Lung (tissue), 13 donors: ENCODE results near the gene PTAFR. TPM values are rescaled to one million over a fixed set of nuclear protein-coding genes. Genes with fewer than 3 reads are reported as not detected.

Experiments
- ATAC-seq: fragments of 200-7000 bp; cut with Tn5 transposase; one replicate; pipeline ENCODE4 v1.9.1; 2020; ENCODE audit warnings: moderate number of reproducible peaks; ENCODE audit not compliant: insufficient read depth, low FRiP score
- DNase-seq, 3 donors: peaks; one replicate each; pipeline ENCODE4 v3.0.0-alpha.2; 2013 to 2017
- H3K27ac ChIP-seq, 2 donors: one replicate each; pipeline ENCODE4 v1.5.1; 2013; ENCODE audit warnings: mild to moderate bottlenecking in 2 of 2, moderate library complexity in 2 of 2, control low read depth in 1 of 2, inconsistent platforms in 1 of 2, low read depth in 1 of 2, low read length in 1 of 2
- H3K27me3 ChIP-seq, 3 donors: one replicate each; pipeline ENCODE4 v1.5.1; 2013; ENCODE audit warnings: low read length in 2 of 3; ENCODE audit not compliant: control insufficient read depth in 3 of 3, insufficient read depth in 3 of 3
- H3K36me3 ChIP-seq, 4 donors: one replicate each; pipeline ENCODE4 v1.5.1; 2013; ENCODE audit warnings: low read length in 4 of 4, mild to moderate bottlenecking in 1 of 4, moderate library complexity in 1 of 4; ENCODE audit not compliant: control insufficient read depth in 4 of 4, insufficient read depth in 4 of 4
- H3K4me1 ChIP-seq, 5 donors: one replicate each; pipeline ENCODE4 v1.5.1; 2013; ENCODE audit warnings: low read length in 5 of 5, mild to moderate bottlenecking in 2 of 5, moderate library complexity in 1 of 5; ENCODE audit not compliant: control insufficient read depth in 5 of 5, insufficient read depth in 5 of 5
- H3K4me3 ChIP-seq: one replicate; pipeline ENCODE4 v1.5.1; 2013; ENCODE audit warnings: mild to moderate bottlenecking, control low read depth, moderate library complexity
- H3K9ac ChIP-seq, 2 donors: one replicate each; pipeline ENCODE4 v1.5.1; 2013; ENCODE audit warnings: low read length in 2 of 2, control low read depth in 1 of 2; ENCODE audit not compliant: insufficient read depth in 1 of 2
- H3K9me3 ChIP-seq, 4 donors: one replicate each; pipeline ENCODE4 v1.5.1; 2013; ENCODE audit warnings: low read length in 3 of 4, mild to moderate bottlenecking in 1 of 4, moderate library complexity in 1 of 4; ENCODE audit not compliant: control insufficient read depth in 4 of 4, insufficient read depth in 3 of 4
- WGBS, 2 donors: extraction: QIAGEN DNeasy Blood & Tissue Kit; methylation state at CpG; one replicate each; pipeline ENCODE4 v1.1.7; 2013; 5-methylcytosine and 5-hydroxymethylcytosine counted together
- polyA plus RNA-seq, 2 donors: library from polyadenylated mRNA; stranded (reverse); fragments of 200-250 nt; gene quantifications; one replicate each; pipeline ENCODE4 v1.2.1, GENCODE V29; 2013
- small RNA-seq: library from RNA; depleted of rRNA; stranded (forward); fragments of <200 nt; gene quantifications from one replicate; pipeline ENCODE3, GENCODE V24; 2014; ENCODE audit warnings: low replicate concordance
- total RNA-seq, 2 donors: library from RNA; depleted of rRNA in 1 of 2; stranded (reverse); fragments of >200 nt in 1 of 2; gene quantifications; one replicate each; pipeline ENCODE4 v1.2.1, GENCODE V29; 2014 to 2021
- TF ChIP-seq, protein P1 (sequence below): IDR thresholded peaks from 2 replicates; pipeline ENCODE4 v1.5.1; 2012; ENCODE audit warnings: mild to moderate bottlenecking; ENCODE audit errors: control extremely low read depth, extremely low read depth
- donor health status: control.
- donor health status: control.
- donor health status: Bipolar disorder and iron deficiency.
- donor health status: healthy.
- donor health status: DM: yes; HTN: yes; CAD: no.

PTAFR gene
- total and polyA plus RNA-seq, 4 donors, result 7.7 to 93.6 (median 23.3) TPM

DNA sequence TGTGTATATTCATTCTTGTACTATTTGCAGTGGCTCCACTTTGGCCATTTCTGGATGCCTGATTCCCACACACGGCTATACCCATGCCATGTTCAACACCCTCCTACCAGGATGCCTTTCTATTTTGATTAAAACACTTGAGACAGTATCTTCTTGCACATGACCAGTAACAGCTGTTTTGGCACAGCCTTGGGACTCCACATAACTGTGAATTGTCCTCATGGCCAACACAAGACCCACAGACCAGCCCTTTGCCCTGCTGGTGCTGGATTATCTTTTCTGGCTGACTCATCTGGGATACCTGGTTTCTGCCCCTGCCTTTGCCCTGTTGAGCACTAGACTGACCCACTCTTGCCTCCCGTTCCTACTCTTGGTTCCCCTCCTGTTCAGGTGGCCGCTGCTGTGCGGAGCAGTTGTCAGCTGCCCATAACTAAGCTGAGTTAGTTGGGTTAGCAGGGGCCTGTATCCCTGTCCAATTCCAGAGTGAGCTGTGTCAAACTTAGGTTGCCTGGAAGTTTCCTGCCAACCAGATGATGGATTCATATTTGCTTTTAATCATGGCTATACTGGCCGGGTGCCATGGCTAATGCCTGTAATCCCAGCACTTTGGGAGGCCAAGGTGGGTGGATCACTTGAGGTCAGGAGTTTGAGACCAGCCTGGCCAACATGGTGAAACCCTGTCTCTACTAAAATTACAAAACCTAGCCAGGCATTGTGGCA is 77.3 kb downstream of the PTAFR start:
- H3K36me3 ChIP-seq, result no peaks in the 10 kb centered on the region
- H3K4me1 ChIP-seq, result no peaks in the 10 kb centered on the region
- DNase-seq (no peak), ATAC-seq (no peak)
- WGBS, 2 donors, result 93 to 94% methylated on average over 5 of the region's 5 CpGs
- H3K9ac ChIP-seq, result no peak overlapping the region
- no peaks in the 10 kb centered on the region for H3K27me3 ChIP-seq
- H3K27ac ChIP-seq, result no peak overlapping the region
- no peaks in the 10 kb centered on the region for H3K9me3 ChIP-seq
- TF ChIP-seq, protein P1, sequence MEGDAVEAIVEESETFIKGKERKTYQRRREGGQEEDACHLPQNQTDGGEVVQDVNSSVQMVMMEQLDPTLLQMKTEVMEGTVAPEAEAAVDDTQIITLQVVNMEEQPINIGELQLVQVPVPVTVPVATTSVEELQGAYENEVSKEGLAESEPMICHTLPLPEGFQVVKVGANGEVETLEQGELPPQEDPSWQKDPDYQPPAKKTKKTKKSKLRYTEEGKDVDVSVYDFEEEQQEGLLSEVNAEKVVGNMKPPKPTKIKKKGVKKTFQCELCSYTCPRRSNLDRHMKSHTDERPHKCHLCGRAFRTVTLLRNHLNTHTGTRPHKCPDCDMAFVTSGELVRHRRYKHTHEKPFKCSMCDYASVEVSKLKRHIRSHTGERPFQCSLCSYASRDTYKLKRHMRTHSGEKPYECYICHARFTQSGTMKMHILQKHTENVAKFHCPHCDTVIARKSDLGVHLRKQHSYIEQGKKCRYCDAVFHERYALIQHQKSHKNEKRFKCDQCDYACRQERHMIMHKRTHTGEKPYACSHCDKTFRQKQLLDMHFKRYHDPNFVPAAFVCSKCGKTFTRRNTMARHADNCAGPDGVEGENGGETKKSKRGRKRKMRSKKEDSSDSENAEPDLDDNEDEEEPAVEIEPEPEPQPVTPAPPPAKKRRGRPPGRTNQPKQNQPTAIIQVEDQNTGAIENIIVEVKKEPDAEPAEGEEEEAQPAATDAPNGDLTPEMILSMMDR, result no peak
- H3K4me3 ChIP-seq, result no peak overlapping the region

Small RNA genes lying within 50 kb of the gene (small RNA-seq; reads per million reads assigned to genes)
- gene RNU6-176P, result not detected

Other genes starting within 250 kb of the PTAFR start
- gene SMPDL3B, start 241.7 kb downstream of the PTAFR start, total RNA-seq, result 10 to 100 TPM; 16.5 to 17.6 TPM
- gene SMPDL3B, start 241.7 kb downstream of the PTAFR start, polyA plus RNA-seq, result 10 to 100 TPM in 1 of 2 donors, 1 to 10 TPM in 1; 6.4 to 17.0 TPM
- 1 to 10 TPM; 4.6 to 8.4 TPM for gene XKR8, start 216.7 kb downstream of the PTAFR start, total RNA-seq
- gene XKR8, start 216.7 kb downstream of the PTAFR start, polyA plus RNA-seq, result 10 to 100 TPM in 1 of 2 donors, 1 to 10 TPM in 1; 6.0 to 11.5 TPM
- gene EYA3, start 88.1 kb downstream of the PTAFR start, total RNA-seq, result 10 to 100 TPM; 19.7 to 21.8 TPM
- 1 to 10 TPM; 6.3 to 7.0 TPM for gene EYA3, start 88.1 kb downstream of the PTAFR start, polyA plus RNA-seq
- 10 to 100 TPM; 38.9 to 61.4 TPM for gene DNAJC8, start 56.3 kb upstream of the PTAFR start, total RNA-seq
- 10 to 100 TPM; 70.2 to 84.0 TPM for gene DNAJC8, start 56.3 kb upstream of the PTAFR start, polyA plus RNA-seq
- gene ATP5IF1, start 59.4 kb upstream of the PTAFR start, total RNA-seq, result 100 to 1,000 TPM in 1 of 2 donors, 10 to 100 TPM in 1; 90.2 to 122 TPM
- 100 to 1,000 TPM; 163 to 758 TPM for gene ATP5IF1, start 59.4 kb upstream of the PTAFR start, polyA plus RNA-seq
- gene SESN2, start 82.8 kb upstream of the PTAFR start, total RNA-seq, result 10 to 100 TPM in 1 of 2 donors, 1 to 10 TPM in 1; 3.3 to 19.4 TPM
- gene SESN2, start 82.8 kb upstream of the PTAFR start, polyA plus RNA-seq, result 10 to 100 TPM in 1 of 2 donors, 1 to 10 TPM in 1; 6.6 to 15.3 TPM
- 10 to 100 TPM in 1 of 2 donors, 1 to 10 TPM in 1; 8.9 to 11.6 TPM for gene MED18, start 152.3 kb upstream of the PTAFR start, total RNA-seq
- gene MED18, start 152.3 kb upstream of the PTAFR start, polyA plus RNA-seq, result 10 to 100 TPM; 14.8 to 29.7 TPM
- 10 to 100 TPM; 22.4 to 34.9 TPM for gene PHACTR4, start 193.1 kb upstream of the PTAFR start, total RNA-seq
- gene PHACTR4, start 193.1 kb upstream of the PTAFR start, polyA plus RNA-seq, result 10 to 100 TPM; 15.1 to 18.7 TPM